Stimulated activated CD4-positive, alpha-beta T cell treated with anti-CD3 and anti-CD28 coated beads, TNF-alpha, amount 100 ng/mL, for 4 hours (primary cell): Measurements from ENCODE around the gene MTERF2.
A peak's percentile ranks its signal among the peaks of the same experiment; 100 is the strongest.
"Not testable (repeated sequence)": the region's sequence is repeated elsewhere in the genome, so short reads cannot be mapped to it uniquely, and the experiment has no call there.

Source experiments
- DNase-seq, 3 experiments: peaks; one replicate each; pipeline ENCODE4 v3.0.0-alpha.2; 2020; ENCODE audit warnings: low read depth in 3 of 3

The MTERF2 gene, protein sequence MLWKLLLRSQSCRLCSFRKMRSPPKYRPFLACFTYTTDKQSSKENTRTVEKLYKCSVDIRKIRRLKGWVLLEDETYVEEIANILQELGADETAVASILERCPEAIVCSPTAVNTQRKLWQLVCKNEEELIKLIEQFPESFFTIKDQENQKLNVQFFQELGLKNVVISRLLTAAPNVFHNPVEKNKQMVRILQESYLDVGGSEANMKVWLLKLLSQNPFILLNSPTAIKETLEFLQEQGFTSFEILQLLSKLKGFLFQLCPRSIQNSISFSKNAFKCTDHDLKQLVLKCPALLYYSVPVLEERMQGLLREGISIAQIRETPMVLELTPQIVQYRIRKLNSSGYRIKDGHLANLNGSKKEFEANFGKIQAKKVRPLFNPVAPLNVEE

DNA sequence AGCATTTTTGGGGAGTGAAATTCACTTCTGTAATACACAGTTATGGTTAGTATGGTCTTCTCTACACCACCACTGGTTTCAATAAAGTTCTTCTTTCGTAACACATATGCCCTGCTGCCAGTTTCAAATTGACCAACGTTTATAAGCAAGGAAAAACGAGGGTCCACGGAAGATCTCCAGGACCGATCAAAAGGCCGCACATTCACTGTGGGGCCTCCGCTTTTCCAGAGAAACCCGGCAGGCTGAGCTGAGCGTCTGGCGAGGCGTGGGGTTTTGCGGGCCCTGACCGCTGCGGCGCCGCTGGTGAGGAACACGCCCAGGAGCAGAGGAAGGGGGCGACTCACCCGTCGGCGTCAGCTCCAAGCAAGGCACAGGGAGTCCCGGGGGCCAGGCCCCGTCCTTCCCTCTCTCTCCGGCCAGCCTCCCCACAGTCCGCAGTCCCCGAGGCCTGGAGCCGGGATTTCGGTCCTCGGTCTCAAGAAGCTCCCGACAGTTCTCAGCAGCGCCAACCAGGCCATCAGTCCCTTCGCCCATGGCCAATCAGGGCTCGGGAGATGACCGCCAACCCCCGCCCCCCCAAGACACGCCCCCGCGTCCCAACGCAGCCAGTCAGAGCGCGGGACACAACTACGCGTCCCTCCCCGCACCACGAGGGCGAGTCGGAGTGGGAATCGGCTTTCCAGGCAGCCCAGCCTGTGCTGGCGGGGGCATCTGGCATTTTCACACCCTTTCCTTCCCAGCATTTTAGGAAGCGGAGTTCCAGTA lies at the start of gene MTERF2:
Gene MTERF2, minus strand, starts transcription at position 522 of the 765 bp plus-strand sequence. CDS start 8,432 bp downstream, outside the sequence.
- peak; percentile 55 to 56 (median 55) for DNase-seq

DNA sequence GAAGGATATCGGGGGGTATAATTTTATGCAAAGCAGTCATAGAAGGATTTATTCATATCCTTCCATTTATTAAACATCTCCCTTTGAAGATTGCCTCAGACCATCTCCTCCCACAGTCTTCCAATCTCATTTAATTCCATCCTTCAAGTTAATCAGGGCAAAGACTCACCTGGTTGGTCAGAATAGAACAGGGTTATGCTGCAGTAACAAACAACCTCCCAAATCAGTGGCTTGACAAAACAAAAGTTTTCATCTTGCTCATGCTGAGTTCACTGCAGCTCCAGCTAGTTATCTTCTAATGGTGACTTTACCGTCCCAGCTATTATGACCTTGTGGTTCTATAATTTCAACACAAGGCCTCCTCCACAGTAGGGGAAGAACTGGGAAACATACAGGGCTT lies 48.8 kb upstream of the MTERF2 start:
- no peak for DNase-seq

DNA sequence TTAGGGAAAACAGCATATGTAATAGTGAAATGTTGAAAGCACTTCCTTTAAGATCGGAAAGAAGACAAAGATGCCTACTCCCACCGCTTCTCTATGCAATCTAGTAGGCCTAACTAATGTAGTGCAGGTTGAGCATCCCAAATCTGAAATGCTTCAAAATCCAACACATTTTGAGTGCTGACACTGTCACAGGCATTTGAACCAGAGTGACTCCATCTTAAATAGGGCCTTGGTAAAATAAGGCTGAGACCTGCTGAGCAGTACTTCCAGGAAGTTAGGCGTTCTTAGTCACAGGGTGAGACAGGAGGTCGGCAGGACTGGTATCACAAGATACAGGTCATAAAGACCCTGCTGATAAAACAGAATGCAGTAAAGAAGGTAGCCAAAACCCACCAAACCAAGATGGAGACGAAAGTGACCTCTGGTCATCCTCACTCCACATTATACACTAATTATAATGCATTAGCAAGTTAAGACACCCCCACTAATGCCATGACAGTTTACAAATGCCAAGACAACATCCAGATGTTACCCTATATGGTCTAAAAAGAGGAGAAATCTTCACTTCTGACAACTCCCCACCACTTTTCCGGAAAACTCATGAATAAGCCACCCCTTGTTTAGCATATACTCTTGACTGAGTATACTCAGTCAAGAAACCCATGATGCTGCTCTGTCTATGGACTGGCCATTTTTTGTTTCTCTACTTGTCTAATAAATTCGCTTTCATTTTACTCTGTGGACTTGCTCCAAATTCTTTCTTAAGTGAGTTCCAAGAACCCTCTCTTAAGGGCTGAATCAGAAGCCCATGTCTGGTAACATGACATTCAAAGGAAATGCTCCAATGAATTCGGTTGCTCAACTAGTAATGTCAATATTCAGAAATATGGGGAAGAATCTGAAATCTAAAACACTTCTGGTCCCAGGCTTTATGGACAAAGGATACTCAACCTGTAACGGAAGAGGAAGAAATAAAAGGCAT lies 47.1 kb upstream of the MTERF2 start:
- DNase-seq = no peak

DNA sequence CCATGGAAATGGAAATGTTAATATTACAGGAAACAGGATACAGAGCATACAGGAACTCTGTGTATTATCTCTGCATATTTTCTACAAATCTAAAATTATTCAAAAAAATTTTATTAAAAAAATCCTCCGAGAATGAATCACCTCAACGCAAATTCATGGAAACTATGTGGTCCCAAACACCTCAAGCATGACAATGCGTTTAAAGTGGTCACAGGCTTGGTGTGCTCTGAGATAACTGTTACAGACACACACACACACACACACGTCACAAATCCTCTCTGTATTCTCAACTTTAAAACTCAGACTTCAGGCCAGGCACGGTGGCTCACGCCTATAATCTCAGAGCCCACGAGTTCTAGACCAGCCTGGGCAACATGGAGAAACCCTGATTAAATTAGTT lies 45.3 kb upstream of the MTERF2 start:
- no peak for DNase-seq

DNA sequence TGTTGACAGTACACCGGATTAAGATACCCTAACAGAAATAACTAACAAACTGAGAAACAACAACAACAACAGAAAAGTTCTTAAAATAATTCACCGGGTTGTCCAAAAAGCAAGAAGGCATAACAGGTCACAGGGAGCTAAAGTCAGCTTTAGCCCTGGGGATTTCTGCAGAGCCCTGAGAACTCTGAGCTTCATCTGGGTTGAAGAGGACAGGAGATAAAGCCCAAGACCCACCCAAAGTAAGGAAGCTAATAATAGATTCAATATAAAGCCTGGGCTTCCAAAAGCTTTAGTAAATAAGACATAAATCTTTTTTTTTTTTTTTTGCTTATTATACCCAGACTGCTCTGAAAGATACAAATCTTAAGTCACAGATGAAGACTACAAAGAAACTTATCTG lies 44.1 kb upstream of the MTERF2 start:
- DNase-seq = no peak

DNA sequence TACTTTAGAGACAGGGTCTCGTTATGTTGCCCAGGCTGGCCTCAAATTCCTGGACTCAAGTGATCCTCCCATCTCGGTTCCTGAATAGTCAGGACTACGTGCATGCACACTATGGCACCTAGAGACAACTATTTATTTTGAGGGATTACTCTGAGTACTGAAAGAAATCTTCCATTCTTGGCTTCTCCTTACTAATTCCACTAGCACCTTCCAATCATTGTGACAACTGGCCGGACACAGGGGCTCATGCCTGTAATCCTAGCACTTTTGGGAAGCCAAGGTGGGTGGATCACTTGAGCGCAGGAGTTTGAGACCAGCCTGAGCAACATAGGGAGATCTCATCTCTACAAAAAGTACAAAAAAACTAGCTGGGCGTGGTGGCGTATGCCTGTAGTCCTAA lies 42.1 kb upstream of the MTERF2 start:
- DNase-seq = no peak

DNA sequence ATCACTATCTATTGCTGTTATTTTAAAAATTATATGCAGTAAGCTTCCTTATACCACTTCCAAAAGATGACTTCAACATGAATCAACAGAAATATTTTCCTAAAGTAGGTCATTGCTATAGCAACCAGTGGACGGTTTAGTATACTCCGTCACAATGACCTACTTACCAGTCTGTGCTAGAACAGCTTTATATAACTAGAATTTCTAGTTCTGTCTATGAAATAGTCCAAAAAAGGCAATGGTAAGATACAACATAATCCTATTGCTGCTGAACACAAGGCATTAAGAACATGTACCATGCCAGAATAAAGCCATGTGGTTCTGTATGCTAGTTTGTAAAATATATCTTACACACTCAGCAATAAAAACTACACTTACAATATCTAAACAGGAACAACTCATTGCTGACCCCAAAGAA lies 40.7 kb upstream of the MTERF2 start:
- no peak for DNase-seq

DNA sequence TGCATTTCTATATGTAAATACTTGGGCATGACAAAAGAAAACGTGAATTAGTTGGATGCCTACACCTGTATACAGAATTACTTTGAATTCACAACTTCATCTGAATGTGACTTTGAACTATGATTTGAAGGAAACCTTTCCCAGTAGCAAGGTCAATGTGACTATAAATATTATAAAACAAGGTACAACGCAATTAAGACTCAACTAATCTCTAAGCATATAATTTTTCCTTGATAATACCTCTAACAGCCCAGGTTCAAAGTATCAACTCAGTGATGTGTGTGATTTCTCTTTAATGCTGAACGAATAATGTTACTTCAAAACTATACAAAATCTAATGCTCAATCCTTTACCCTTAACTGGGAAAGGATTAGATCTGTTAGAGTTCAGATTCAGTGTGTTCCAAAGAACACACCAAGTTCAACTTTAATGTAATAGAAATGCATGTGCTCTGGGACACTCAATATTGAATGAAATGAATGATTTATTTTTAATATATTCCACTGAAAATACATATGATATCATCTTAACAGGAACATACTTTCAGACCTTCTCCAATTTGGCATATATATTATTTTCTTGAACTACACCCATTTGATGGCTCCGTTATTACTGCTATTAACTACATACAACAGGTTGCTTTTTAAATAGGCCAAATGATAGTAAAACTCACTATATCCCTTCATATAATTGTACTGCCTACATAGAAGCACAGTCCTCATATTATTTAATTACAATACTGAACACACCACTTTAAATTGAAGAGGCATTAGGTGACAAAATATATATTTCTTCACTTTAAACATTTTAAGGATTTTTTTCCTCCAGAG lies 40.1 kb upstream of the MTERF2 start:
- no peak for DNase-seq

DNA sequence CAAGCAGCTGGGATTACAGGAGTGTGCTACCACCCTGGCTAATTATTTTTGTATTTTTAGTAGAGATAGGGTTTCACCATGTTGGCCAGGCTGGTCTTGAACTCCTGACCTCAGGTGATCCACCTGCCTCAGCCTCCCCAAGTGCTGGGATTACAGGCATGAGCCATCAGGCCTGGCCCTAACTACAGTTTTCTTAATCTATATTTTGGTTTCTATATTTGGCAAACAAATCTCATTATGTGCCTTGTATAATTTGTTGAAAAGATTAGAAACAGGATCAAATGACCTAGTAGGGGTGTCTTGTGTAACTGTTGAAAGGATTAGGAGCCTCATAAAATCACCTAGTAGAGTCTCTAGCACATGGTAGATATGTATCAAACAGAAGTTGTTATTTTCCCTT lies 39.4 kb upstream of the MTERF2 start:
- not testable (repeated sequence) for DNase-seq

DNA sequence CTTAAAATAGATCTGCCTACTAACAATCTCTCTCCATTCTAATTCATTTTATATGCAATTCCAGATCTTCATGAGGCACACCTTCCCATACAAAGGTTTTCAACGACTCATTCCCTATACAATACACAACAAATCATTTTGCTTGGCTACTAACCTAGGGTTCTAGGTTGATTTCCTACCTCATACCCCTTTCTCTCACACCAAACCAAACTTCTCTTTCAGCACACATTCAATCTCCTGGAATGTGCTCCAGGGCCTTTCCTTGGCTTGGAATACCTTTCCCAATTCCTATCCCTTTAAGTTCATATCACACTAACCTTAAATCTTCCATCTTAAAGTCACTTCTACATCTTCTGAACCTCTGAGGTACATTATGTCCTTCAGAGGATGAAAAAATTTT lies 38.7 kb upstream of the MTERF2 start:
- no peak for DNase-seq

DNA sequence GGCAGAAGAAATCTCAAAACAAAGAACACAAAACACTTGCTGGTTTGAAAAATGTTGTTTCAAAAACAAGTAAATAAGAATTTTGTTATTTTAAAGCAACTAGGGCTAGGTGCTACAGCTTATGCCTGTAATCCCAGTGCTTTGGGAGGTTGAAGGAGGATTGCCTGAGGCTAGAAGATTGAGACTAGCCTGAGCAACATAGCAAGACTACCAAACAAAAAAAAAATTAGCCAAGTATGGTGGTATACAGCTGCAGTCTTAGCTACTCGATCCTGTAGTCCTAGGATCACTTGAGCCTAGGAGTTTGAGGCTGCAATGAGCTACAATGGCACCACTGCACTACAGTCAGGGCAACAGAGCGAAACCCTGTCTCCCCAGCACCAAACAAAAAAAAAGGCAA lies 32.6 kb upstream of the MTERF2 start:
- no peak for DNase-seq

DNA sequence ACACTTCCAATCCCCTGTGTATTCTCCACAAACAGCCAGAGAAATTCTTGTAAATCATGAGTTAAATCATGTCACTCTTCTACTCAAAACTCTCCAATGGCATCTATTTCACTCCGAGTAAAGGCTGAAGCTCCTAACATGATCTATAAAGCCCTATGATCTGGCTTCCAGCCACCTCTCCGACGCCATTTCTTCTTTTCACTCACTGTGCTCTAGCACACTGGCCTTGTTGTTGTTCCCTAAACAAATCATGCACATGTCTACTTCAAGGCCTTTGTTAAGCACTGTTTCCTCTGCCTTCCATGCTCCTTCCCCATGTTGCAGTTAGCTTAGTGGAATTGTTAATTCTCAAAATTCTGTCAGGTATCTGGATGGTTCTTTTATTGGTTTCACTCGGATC lies 30.1 kb upstream of the MTERF2 start:
- no peak for DNase-seq

DNA sequence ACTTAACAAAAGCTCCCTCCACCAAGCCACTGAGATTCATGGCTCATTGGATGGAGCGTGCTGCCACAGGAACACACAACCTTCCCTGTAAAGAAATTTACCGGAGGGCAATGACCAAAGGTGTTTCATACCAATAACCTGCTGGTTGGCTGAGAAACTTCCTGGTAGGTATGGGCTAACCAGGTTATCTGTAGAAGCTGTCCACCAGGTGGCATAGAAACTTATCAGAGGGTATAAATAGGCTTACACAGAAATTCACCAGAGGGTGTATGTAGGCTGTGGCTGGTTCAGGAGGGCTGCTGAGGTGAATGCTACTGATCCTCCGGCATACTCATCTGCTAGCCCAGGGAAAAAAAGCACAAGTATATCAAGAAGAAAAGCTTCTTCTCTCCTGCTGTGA lies 27.1 kb upstream of the MTERF2 start:
- DNase-seq = no peak

DNA sequence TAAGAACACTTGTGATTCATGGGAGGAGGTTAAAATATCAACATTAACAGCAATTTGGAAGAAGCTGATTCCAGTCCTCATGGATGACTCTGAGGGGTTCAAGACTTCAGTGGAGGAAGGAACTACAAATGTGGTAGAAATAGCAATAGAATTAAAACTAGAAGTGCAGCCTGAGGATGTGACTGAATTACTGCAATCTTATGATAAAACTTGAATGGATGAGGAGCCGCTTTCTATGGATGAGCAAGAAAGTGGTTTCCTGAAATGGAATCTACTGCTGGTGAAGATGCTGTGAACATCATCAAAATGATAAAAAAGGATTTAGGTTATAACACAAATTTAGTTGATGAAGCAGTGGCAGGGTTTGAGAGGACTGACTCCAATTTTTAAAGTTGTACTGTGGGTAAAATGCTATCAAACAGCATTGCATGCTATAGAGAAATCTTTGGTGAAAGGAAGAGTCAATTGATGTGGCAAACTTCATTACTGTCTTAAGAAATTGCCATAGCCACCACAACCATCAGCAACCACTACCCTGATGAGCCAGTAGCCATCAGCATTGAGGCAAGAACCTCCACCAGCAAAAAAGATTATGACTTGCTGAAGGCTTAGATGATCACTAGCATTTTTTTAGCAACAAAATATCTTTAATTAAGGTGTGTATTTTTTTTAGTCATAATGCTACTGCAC lies 25.9 kb upstream of the MTERF2 start:
- no peak for DNase-seq

DNA sequence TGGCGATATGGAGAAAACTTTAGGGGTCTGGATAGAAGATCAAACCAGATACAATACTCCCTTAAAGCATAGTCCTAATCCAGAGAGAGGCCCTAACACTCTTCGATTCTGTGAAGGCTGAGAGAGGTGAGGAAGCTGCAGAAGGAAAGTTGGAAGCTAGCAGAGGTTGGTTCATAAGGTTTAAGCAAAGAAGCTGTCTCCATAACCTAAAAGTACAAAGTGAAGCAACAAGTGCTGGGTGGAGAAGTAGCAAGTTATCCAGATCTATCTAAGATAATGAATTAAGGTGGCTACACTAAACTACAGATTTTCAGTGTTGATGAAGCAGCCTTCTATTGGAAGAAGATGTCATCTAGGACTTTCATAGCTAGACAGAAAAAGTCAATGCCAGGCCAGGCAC lies 24.6 kb upstream of the MTERF2 start:
- no peak for DNase-seq

DNA sequence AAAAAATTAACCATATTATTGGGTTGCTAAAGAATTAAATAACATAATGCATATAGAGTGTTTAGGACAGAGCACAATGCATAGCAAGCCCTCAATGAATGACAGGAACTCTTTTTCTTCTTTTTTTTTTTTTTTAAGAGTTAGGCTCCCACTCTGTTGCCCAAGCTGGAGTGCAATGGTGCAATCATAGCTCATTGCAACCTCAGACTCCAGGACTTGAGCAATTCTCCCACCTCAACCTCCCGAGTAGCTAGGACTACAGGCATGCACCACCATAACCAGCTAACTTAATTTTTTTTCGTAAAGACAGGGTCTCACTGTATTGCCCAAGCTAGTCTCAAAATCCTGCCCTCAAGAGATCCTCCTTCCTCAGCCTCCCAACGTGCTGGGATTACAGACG lies 20.5 kb upstream of the MTERF2 start:
- DNase-seq = no peak

DNA sequence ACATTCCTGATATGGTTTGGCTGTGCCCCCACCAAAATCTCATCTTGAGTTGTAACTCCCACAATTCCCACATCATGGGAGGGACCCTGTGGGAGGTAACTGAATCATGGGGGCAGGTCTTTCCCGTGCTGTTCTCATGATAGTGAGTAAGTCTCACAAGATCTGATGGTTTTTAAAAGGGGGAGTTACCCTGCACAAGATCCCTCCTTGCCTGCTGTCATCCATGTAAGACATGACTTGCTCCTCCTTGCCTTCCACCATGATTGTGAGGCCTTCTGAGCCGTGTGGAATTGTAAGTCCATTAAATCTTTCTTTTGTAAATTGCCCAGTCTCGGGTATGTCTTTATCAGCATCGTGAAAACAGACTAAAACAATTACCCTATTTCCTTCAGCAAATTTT lies 15.7 kb upstream of the MTERF2 start:
- DNase-seq = not testable (repeated sequence)

DNA sequence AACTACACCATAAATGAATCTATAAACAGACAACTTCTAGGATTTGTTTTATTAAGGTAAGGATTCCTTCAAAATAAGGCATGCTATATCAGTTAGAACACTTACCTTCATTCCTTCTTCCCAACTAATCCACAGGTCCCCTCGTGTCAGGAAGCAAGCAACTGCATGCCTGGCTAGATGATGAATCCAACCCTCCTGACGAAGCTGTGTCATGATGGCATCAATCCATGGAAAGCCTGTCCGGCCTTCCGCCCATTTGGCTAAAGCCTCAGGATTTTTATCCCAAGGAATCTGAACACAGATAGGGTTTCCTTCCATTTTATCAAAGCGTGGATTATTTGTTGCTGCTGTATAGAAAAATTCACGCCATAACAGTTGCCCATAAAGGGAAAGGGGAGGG lies 12.5 kb upstream of the MTERF2 start:
- no peak for DNase-seq

DNA sequence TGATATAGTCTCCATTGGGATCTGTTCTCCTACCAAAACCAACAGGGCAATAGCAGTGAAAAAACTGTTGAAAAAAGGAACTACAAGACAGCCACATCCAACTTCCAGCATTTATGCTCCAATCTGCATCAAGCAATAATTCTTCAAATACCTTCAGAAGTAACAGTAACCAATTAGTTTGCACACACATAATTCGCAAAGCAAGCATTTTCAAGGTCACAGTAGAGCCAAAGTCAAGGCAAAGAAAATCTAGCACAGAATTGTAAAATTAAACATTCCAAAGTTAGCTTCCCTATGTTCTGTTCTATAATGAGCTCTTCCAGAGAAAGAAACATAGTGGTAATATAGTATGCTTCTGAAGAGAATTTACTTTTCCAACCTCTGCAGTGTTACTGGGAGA lies 11.0 kb upstream of the MTERF2 start:
- no peak for DNase-seq

DNA sequence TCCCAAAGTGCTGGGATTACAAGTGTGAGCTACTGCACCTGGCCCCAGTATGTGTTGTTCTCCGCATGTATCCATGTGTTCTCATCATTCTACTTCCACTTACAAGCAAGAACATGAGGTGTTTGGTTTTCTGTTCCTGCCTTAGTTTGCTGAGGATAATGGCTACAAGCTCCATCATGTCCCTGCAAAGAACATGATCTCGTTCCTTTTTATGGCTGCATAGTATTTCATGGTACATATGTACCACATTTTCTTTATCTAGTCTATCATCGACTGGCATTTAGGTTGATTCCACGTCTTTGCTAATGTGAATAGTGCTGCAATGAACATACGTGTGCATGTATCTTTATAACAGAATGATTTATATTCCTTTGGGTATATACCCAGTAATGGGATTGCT lies 9.2 kb upstream of the MTERF2 start:
- DNase-seq = not testable (repeated sequence)
